Neural progenitor cell (in vitro differentiated cells): ENCODE measurements around the gene PEX11B. TPM values are rescaled to one million over a fixed set of nuclear protein-coding genes. Genes with fewer than 3 reads are reported as not detected.

Experiments
- DNase-seq: peaks from one replicate; pipeline ENCODE4 v3.0.0-alpha.2; 2016; ENCODE audit warnings: low spot score
- H2AFZ ChIP-seq: fragments of 200-600 bp; sonication (generic); replicated peaks from 2 replicates; pipeline ENCODE4 v1.6.1; 2016; ENCODE audit warnings: antibody characterized with exemption
- H3F3A ChIP-seq: fragments of 200-600 bp; sonication (generic); 2 replicates; pipeline ENCODE4 v1.6.1; 2016; ENCODE audit warnings: antibody characterized with exemption, low read depth
- H3K27ac ChIP-seq: fragments of 200-600 bp; sonication (generic); 2 replicates; pipeline ENCODE4 v1.5.1; 2016; ENCODE audit warnings: mild to moderate bottlenecking
- H3K27me3 ChIP-seq: fragments of 200-600 bp; sonication (generic); 2 replicates; pipeline ENCODE4 v1.6.1; 2016; ENCODE audit warnings: mild to moderate bottlenecking, moderate library complexity
- H3K36me3 ChIP-seq: fragments of 200-600 bp; sonication (generic); 2 replicates; pipeline ENCODE4 v1.5.1; 2016
- H3K4me1 ChIP-seq: fragments of 200-600 bp; sonication (generic); 2 replicates; pipeline ENCODE4 v1.6.1; 2016; ENCODE audit warnings: mixed run types
- H3K4me2 ChIP-seq: fragments of 200-600 bp; sonication (generic); 2 replicates; pipeline ENCODE4 v1.6.1; 2016
- H3K4me3 ChIP-seq: fragments of 200-600 bp; sonication (generic); 2 replicates; pipeline ENCODE4 v1.5.1; 2016
- H3K79me2 ChIP-seq: fragments of 200-600 bp; sonication (generic); 2 replicates; pipeline ENCODE4 v1.6.1; 2016; ENCODE audit warnings: low read depth
- H3K9ac ChIP-seq: fragments of 200-600 bp; sonication (generic); 2 replicates; pipeline ENCODE4 v1.6.1; 2016
- H3K9me3 ChIP-seq: fragments of 200-600 bp; sonication (generic); 2 replicates; pipeline ENCODE4 v1.5.1; 2016; ENCODE audit warnings: low read depth
- H4K20me1 ChIP-seq: fragments of 200-600 bp; sonication (generic); 2 replicates; pipeline ENCODE4 v1.6.1; 2016; ENCODE audit warnings: low read depth
- H3K27ac Mint-ChIP-seq: 3 replicates; pipeline ENCODE4 v1.8.0; 2021; ENCODE audit warnings: mixed read lengths
- H3K27me3 Mint-ChIP-seq: 2 replicates; pipeline ENCODE4 v1.8.0; 2022; ENCODE audit warnings: low read depth, mild to moderate bottlenecking, inconsistent platforms, moderate library complexity, mixed read lengths; ENCODE audit not compliant: insufficient read depth
- H3K36me3 Mint-ChIP-seq: 3 replicates; pipeline ENCODE4 v1.8.0; 2021; ENCODE audit warnings: mixed read lengths
- H3K4me1 Mint-ChIP-seq: 3 replicates; pipeline ENCODE4 v1.8.0; 2021; ENCODE audit warnings: mixed read lengths
- H3K4me3 Mint-ChIP-seq: 3 replicates; pipeline ENCODE4 v1.8.0; 2021; ENCODE audit warnings: mild to moderate bottlenecking, moderate library complexity, mixed read lengths
- H3K9me3 Mint-ChIP-seq: 3 replicates; pipeline ENCODE4 v1.8.0; 2020; ENCODE audit warnings: mixed read lengths
- CTCF ChIP-seq: fragments of 200-600 bp; sonication (generic); IDR thresholded peaks from 2 replicates; pipeline ENCODE4 v1.5.1; 2017; ENCODE audit warnings: antibody characterized with exemption, mild to moderate bottlenecking
- EZH2 ChIP-seq: fragments of 200-600 bp; sonication (generic); IDR thresholded peaks from 2 replicates; pipeline ENCODE4 v1.6.1; 2017; ENCODE audit warnings: antibody characterized with exemption, mild to moderate bottlenecking, moderate library complexity
- EZH2phosphoT487 ChIP-seq: fragments of 200-600 bp; sonication (generic); IDR thresholded peaks from 2 replicates; pipeline ENCODE4 v1.6.1; 2017; ENCODE audit warnings: antibody characterized with exemption
- total RNA-seq: library from RNA; depleted of rRNA; stranded (reverse); fragments of >200 nt; gene quantifications from 2 replicates; pipeline ENCODE4 v1.2.3, GENCODE V29; 2015; ENCODE audit warnings: low replicate concordance

PEX11B gene
- total RNA-seq, 1 donor from 2014 or later = 15.0 TPM

DNA sequence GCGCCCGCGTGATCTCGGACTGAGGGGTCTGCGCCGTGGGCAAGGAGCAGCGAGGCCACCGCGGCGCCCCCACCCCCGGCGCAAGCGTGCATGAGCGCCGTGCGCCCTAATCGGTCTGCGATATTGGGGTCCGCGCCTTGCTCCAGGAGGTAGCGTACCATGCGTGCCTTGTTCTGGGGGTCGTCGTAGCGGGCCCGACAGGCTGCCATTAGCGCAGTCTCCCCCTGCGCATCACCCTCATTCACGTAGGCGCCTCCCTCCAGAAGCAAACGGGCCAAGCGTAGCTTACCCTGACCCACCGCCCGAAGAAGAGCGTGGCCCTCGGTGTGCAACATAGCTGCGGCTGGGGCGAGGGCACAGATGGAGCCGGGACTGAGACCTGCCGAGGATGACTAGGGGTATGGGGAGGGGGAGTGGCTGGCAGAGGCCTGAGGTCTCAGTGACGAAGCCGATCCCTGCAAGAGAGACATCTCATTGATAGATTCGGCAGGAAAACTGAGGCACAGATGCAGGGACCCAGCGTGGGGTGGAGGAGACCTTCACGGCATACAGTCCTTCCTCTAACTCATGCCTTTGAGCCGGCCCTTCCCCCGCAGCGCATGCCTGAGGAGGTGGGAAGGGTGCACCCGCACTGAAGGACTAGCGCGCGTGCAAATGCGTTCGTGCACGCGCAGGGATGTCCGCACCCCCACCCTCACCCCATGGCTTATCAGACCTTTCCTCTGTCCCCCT is 43.1 kb upstream of the PEX11B start:
- no peak overlapping the region for H3K27ac Mint-ChIP-seq
- Histone ChIP-seq H4K20me1 (no peaks in the 10 kb centered on the region), H3K9me3 (no peaks in the 10 kb centered on the region), H3K9ac (no peak overlapping the region), H3K27me3 (peaks cover 78% of the 10 kb centered on the region), H3F3A (peaks cover 26% of the 10 kb centered on the region), H2AFZ (peak overlapping the region; percentile 79), H3K4me3 (peak overlapping the region; percentile 79), H3K27ac (no peak overlapping the region), H3K79me2 (no peaks in the 10 kb centered on the region), H3K4me1 (peaks cover 36% of the 10 kb centered on the region), H3K4me2 (peak overlapping the region; percentile 87), H3K36me3 (no peaks in the 10 kb centered on the region)
- peaks cover 62% of the 10 kb centered on the region for H3K4me1 Mint-ChIP-seq
- H3K36me3 Mint-ChIP-seq = no peaks in the 10 kb centered on the region
- H3K9me3 Mint-ChIP-seq = no peaks in the 10 kb centered on the region
- TF ChIP-seq EZH2phosphoT487 (peak; percentile 73), CTCF (no peak), EZH2 (peak; percentile 85)
- peak; percentile 38 for DNase-seq
- H3K4me3 Mint-ChIP-seq = peak overlapping the region; percentile 96
- peaks cover 22% of the 10 kb centered on the region for H3K27me3 Mint-ChIP-seq

DNA sequence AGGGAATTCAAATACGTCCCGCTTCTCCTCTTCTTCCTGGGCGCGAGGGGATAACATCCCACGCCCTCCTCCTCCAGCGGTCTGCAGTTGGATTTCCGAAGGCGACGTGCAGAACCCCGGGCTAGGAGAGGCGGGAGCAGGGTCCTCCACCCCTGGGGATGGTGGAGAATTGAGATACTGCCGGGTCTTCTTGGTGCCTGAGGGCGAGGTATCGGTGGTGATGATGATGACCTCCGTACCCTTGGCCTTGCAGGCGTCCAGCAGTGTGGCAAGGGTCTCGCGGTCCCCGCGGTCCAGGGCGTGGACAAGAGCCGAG is 42.5 kb upstream of the PEX11B start:
- H3K4me2 ChIP-seq = peak overlapping the region; percentile 87
- peaks cover 26% of the 10 kb centered on the region for H3F3A ChIP-seq
- TF ChIP-seq EZH2 = no peak
- TF ChIP-seq EZH2phosphoT487 = no peak
- TF ChIP-seq CTCF = no peak
- H3K36me3 ChIP-seq = no peaks in the 10 kb centered on the region
- H3K27ac ChIP-seq = no peak overlapping the region
- H3K79me2 ChIP-seq = no peaks in the 10 kb centered on the region
- H4K20me1 ChIP-seq = no peaks in the 10 kb centered on the region
- no peak for DNase-seq
- H3K9ac ChIP-seq = no peak overlapping the region
- peak overlapping the region; percentile 79 for H2AFZ ChIP-seq
- Mint-ChIP-seq H3K4me3 (peak overlapping the region; percentile 96), H3K9me3 (no peaks in the 10 kb centered on the region), H3K4me1 (peaks cover 63% of the 10 kb centered on the region), H3K27ac (peak overlapping the region; percentile 90), H3K36me3 (no peaks in the 10 kb centered on the region), H3K27me3 (peaks cover 22% of the 10 kb centered on the region)
- H3K4me3 ChIP-seq = peak overlapping the region; percentile 79
- H3K27me3 ChIP-seq = peaks cover 84% of the 10 kb centered on the region
- no peaks in the 10 kb centered on the region for H3K9me3 ChIP-seq
- H3K4me1 ChIP-seq = peaks cover 36% of the 10 kb centered on the region

DNA sequence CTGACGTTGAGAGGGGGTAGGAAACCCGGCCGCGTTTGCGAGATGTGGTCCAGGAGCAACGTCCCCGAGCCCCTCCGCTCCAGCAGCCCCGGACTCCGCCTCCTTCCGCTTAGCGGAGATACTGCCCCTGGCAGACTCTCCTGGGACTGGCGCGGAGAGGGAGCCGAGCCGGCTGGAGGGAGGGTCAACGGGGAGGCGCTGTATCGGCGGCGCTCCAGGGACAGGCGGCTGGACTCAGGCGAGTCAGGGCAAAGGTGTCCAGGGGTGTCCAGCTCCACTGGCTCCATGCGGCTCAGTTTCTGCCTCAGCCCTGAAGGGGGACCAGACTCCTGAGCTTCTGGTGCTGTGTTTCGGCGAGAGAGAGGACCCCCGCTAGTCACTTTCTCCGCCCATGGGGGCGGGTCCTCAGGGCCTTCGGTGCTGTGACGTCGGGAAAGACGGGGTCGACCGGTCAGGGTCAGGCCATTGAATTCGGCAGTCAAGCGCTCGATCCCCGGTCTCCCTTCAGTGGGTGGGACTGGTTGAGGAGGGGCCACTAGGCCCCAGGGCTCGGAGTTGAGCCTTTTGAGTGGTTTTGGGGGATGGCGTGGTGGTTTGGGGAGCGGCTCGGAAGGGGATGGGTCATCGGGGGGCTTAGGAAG is 42.1 kb upstream of the PEX11B start:
- Mint-ChIP-seq H3K27me3 (peaks cover 22% of the 10 kb centered on the region), H3K27ac (peak overlapping the region; percentile 90), H3K9me3 (no peaks in the 10 kb centered on the region), H3K4me1 (peaks cover 67% of the 10 kb centered on the region), H3K36me3 (no peaks in the 10 kb centered on the region), H3K4me3 (peak overlapping the region; percentile 96)
- Histone ChIP-seq H3K4me3 (peak overlapping the region; percentile 79), H3K27me3 (peaks cover 88% of the 10 kb centered on the region), H4K20me1 (no peaks in the 10 kb centered on the region), H3K9me3 (no peaks in the 10 kb centered on the region), H3F3A (peaks cover 26% of the 10 kb centered on the region), H3K79me2 (no peaks in the 10 kb centered on the region), H2AFZ (peak overlapping the region; percentile 79), H3K36me3 (no peaks in the 10 kb centered on the region), H3K4me1 (peaks cover 36% of the 10 kb centered on the region), H3K9ac (no peak overlapping the region), H3K27ac (no peak overlapping the region), H3K4me2 (peak overlapping the region; percentile 87)
- TF ChIP-seq EZH2phosphoT487 (no peak), EZH2 (no peak), CTCF (peak; percentile 33)
- DNase-seq = peak; percentile 90
